ENCODE data around the gene NGLY1. TPM values are rescaled to one million over a fixed set of nuclear protein-coding genes. Genes with fewer than 3 reads are reported as not detected.

The NGLY1 gene
- total RNA-seq, 2 donors from 2014 or later, result 39.5 to 40.4 TPM

- Mint-ChIP-seq H3K4me1 (no peaks in the 10 kb centered on the region), H3K4me3 (no peak overlapping the region), H3K36me3 (ENCODE audit: low read depth) (no peaks in the 10 kb centered on the region), H3K9me3 (no peaks in the 10 kb centered on the region), H3K27ac (no peak overlapping the region), H3K27me3 (ENCODE audit: insufficient read depth) (no peaks in the 10 kb centered on the region)
- DNase-seq, result no peak
- Histone ChIP-seq H3K4me3 (ENCODE audit: low read length) (no peak overlapping the region), H3K9ac (ENCODE audit: extremely low read depth, low read length, poor library complexity, severe bottlenecking) (no peak overlapping the region), H3K4me1 (ENCODE audit: control insufficient read depth, insufficient read depth, low read length) (no peaks in the 10 kb centered on the region), H3K27ac (ENCODE audit: low read depth, low read length) (no peak overlapping the region), H3K9me3 (ENCODE audit: control insufficient read depth, low read length) (no peaks in the 10 kb centered on the region), H3K27me3 (ENCODE audit: control insufficient read depth, insufficient read depth, low read length, poor library complexity, severe bottlenecking) (no peaks in the 10 kb centered on the region), H3K36me3 (ENCODE audit: control insufficient read depth, insufficient read depth, low read length) (no peaks in the 10 kb centered on the region)
- TF ChIP-seq CTCF (conservative IDR thresholded peaks at IDR 0.05), result no peak
- 89 to 100% methylated on average over 1 to 3 of the region's 3 CpGs for WGBS, 2 experiments (ENCODE audit: insufficient coverage in 1 of 2, insufficient read length in 1 of 2)
These were observed 18.5 kb upstream of the NGLY1 start for GRCh38 chr3:25801786-25802185.

GRCh38 chr3:25789596-25790556 lies 6.6 kb upstream of the NGLY1 start, which contains the start of gene OXSM:
OXSM (plus strand) TSS chr3:25790090; CDS start chr3:25791021, 931 bp downstream.
- H3K4me3 ChIP-seq (ENCODE audit: low read length), result peak within 1 kb of the TSS; percentile 95
- peaks cover 2% of the 10 kb centered on the region for H3K36me3 Mint-ChIP-seq (ENCODE audit: low read depth)
- no peak for TF ChIP-seq CTCF (conservative IDR thresholded peaks at IDR 0.05)
- H3K9me3 ChIP-seq (ENCODE audit: control insufficient read depth, low read length), result no peaks in the 10 kb centered on the region
- peak; percentile 72 for DNase-seq
- peak within 1 kb of the TSS; percentile 83 for H3K4me3 Mint-ChIP-seq
- peak within 1 kb of the TSS; percentile 97 for H3K27ac Mint-ChIP-seq
- H3K27ac ChIP-seq (ENCODE audit: low read depth, low read length), result no peak within 1 kb of the TSS
- H3K9ac ChIP-seq (ENCODE audit: extremely low read depth, low read length, poor library complexity, severe bottlenecking), result peak within 1 kb of the TSS; percentile 53
- H3K9me3 Mint-ChIP-seq, result no peaks in the 10 kb centered on the region
- peaks cover 30% of the 10 kb centered on the region for H3K4me1 Mint-ChIP-seq
- H3K27me3 ChIP-seq (ENCODE audit: control insufficient read depth, insufficient read depth, low read length, poor library complexity, severe bottlenecking), result no peaks in the 10 kb centered on the region
- no peaks in the 10 kb centered on the region for H3K27me3 Mint-ChIP-seq (ENCODE audit: insufficient read depth)
- no peaks in the 10 kb centered on the region for H3K36me3 ChIP-seq (ENCODE audit: control insufficient read depth, insufficient read depth, low read length)
- WGBS, 2 experiments (ENCODE audit: insufficient coverage in 1 of 2, insufficient read length in 1 of 2), result 13 to 37% methylated on average over 32 to 51 of the region's 56 CpGs
- H3K4me1 ChIP-seq (ENCODE audit: control insufficient read depth, insufficient read depth, low read length), result no peaks in the 10 kb centered on the region

- Mint-ChIP-seq H3K36me3 (ENCODE audit: low read depth) (peaks cover 2% of the 10 kb centered on the region), H3K4me1 (peaks cover 30% of the 10 kb centered on the region), H3K4me3 (peak overlapping the region; percentile 83), H3K27me3 (ENCODE audit: insufficient read depth) (peaks cover 2% of the 10 kb centered on the region), H3K27ac (peak overlapping the region; percentile 97), H3K9me3 (no peaks in the 10 kb centered on the region)
- Histone ChIP-seq H3K27me3 (ENCODE audit: control insufficient read depth, insufficient read depth, low read length, poor library complexity, severe bottlenecking) (no peaks in the 10 kb centered on the region), H3K4me3 (ENCODE audit: low read length) (peak overlapping the region; percentile 95), H3K9ac (ENCODE audit: extremely low read depth, low read length, poor library complexity, severe bottlenecking) (peak overlapping the region; percentile 53), H3K4me1 (ENCODE audit: control insufficient read depth, insufficient read depth, low read length) (no peaks in the 10 kb centered on the region), H3K36me3 (ENCODE audit: control insufficient read depth, insufficient read depth, low read length) (no peaks in the 10 kb centered on the region), H3K9me3 (ENCODE audit: control insufficient read depth, low read length) (no peaks in the 10 kb centered on the region), H3K27ac (ENCODE audit: low read depth, low read length) (no peak overlapping the region)
- TF ChIP-seq CTCF (conservative IDR thresholded peaks at IDR 0.05), result no peak
- no peak for DNase-seq
- 67 to 75% methylated on average over 1 to 2 of the region's 2 CpGs for WGBS, 2 experiments (ENCODE audit: insufficient coverage in 1 of 2, insufficient read length in 1 of 2)
These were observed 6.0 kb upstream of the NGLY1 start for GRCh38 chr3:25789209-25789595.
